ENCODE results near the gene TTC9B.

DNA sequence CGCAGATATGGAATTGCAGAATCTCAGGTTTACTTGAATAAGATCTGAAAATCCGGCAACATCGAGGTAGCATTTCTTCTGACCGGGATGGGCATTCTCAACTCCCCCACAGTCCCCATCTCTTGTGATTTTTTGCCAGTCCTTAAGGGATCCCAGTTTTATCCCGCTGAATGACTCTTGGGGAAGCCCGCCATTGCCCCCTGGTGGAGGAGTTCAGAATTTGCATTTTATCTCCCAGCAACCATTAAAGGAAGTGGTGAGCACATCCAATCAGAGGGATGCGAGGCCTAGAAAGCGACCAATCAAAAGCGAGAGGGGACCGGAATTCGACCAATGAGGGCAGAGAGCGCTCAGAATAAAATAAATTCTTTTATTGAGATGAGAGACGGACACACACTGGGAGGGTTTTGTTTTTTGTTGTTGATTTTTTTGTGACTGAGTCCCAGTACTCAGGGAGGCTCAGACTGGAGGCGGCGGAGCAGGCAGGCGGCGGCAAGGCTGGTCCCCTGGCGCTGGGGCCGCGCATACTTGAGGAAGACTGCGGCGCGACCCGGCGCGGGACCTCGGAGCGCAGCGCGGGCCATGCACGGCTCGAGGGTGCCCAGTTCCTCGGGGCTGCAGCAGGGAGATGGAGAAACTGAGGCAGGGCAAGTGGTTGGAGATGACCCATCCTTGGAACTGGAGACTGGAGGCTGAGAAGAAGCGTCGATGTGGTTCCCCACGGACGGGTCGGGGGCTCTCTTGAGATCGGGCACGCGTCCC, 3.9 kb upstream of the TTC9B start:
- TF ChIP-seq, protein P1, sequence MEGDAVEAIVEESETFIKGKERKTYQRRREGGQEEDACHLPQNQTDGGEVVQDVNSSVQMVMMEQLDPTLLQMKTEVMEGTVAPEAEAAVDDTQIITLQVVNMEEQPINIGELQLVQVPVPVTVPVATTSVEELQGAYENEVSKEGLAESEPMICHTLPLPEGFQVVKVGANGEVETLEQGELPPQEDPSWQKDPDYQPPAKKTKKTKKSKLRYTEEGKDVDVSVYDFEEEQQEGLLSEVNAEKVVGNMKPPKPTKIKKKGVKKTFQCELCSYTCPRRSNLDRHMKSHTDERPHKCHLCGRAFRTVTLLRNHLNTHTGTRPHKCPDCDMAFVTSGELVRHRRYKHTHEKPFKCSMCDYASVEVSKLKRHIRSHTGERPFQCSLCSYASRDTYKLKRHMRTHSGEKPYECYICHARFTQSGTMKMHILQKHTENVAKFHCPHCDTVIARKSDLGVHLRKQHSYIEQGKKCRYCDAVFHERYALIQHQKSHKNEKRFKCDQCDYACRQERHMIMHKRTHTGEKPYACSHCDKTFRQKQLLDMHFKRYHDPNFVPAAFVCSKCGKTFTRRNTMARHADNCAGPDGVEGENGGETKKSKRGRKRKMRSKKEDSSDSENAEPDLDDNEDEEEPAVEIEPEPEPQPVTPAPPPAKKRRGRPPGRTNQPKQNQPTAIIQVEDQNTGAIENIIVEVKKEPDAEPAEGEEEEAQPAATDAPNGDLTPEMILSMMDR (IDR thresholded peaks at IDR 0.05), result peak; percentile 85 to 94 (median 90)
- no peak for TF ChIP-seq POLR2A (IDR thresholded peaks at IDR 0.05)

Measured in heart left ventricle (tissue), 13 donors.